H1 (cell line): ENCODE data around the gene FICD. TPM values are rescaled to one million over a fixed set of nuclear protein-coding genes. Genes with fewer than 3 reads are reported as not detected.

ENCODE experiments used
- CTCF ChIA-PET: fragments of 300-600 bp; sonication (Branson Sonifier 250); formaldehyde crosslinking; loops from one replicate; lab custom pipeline; 2021; ENCODE audit not compliant: partially characterized antibody; lab: Charles Lee
- POLR2A ChIA-PET: fragments of 300-600 bp; sonication (Branson Sonifier 250); formaldehyde crosslinking; loops from one replicate; lab custom pipeline; 2021; ENCODE audit warnings: inconsistent platforms; ENCODE audit not compliant: partially characterized antibody; lab: Charles Lee
- DNase-seq, 2 experiments: peaks; one replicate each; pipeline versions ENCODE4 v3.0.0 to v3.0.0-alpha.2; 2010 to 2022; ENCODE audit warnings: low spot score in 2 of 2, low read depth in 1 of 2, mixed read lengths in 1 of 2
- FAIRE-seq: peaks from 2 replicates; lab custom pipeline; 2011; peaks lifted over from hg19 to GRCh38; lab: Jason Lieb, UNC
- H2AFZ ChIP-seq: 2 replicates; pipeline ENCODE4 v1.8.1; 2012; ENCODE audit warnings: low read length, inconsistent platforms
- H2AK5ac ChIP-seq: 2 replicates; pipeline ENCODE4 v1.6.1; 2013; ENCODE audit warnings: low read depth, low read length
- H2BK120ac ChIP-seq: replicated peaks from 2 replicates; pipeline ENCODE3; 2013; ENCODE audit warnings: low read depth, low read length, inconsistent platforms
- H2BK12ac ChIP-seq: 2 replicates; pipeline ENCODE4 v1.6.1; 2013; ENCODE audit warnings: low read depth, low read length
- H2BK15ac ChIP-seq: 2 replicates; pipeline ENCODE4 v1.6.1; 2013; ENCODE audit warnings: low read length
- H2BK20ac ChIP-seq: 2 replicates; pipeline ENCODE4 v1.6.1; 2013; ENCODE audit warnings: low read length
- H2BK5ac ChIP-seq: 2 replicates; pipeline ENCODE4 v1.6.1; 2013; ENCODE audit warnings: low read depth, low read length
- H3K14ac ChIP-seq: 2 replicates; pipeline ENCODE4 v1.6.1; 2013; ENCODE audit warnings: inconsistent platforms; ENCODE audit not compliant: insufficient read length
- H3K18ac ChIP-seq: 2 replicates; pipeline ENCODE4 v1.6.1; 2013; ENCODE audit warnings: low read length; ENCODE audit errors: extremely low read depth
- H3K23ac ChIP-seq: 2 replicates; pipeline ENCODE4 v1.6.1; 2013; ENCODE audit warnings: inconsistent platforms; ENCODE audit not compliant: insufficient read length
- H3K23me2 ChIP-seq: 2 replicates; pipeline ENCODE4 v1.6.1; 2013; ENCODE audit warnings: low read depth, low read length
- H3K27ac ChIP-seq: 2 replicates; pipeline ENCODE4 v1.6.1; 2011; ENCODE audit warnings: low read depth, low read length, inconsistent platforms
- H3K27me3 ChIP-seq, 4 experiments: replicated peaks in 1 of 4; 1 replicate in 1 of 4; 2 replicates in 3 of 4; pipeline versions ENCODE4 v1.6.1 to v1.8.1; 2011 to 2013; ENCODE audit warnings: low read length in 3 of 4, mild to moderate bottlenecking in 3 of 4, inconsistent platforms in 2 of 4, mixed read lengths in 2 of 4, moderate library complexity in 1 of 4; ENCODE audit not compliant: control insufficient read depth in 3 of 4, insufficient read depth in 3 of 4; ENCODE audit errors: extremely low read depth in 1 of 4
- H3K36me3 ChIP-seq, 4 experiments: 2 replicates each; pipeline versions ENCODE4 v1.6.1 to v1.8.1; 2011 to 2013; ENCODE audit warnings: mild to moderate bottlenecking in 4 of 4, low read length in 3 of 4, moderate library complexity in 2 of 4, control low read depth in 1 of 4, inconsistent platforms in 1 of 4; ENCODE audit not compliant: insufficient read depth in 4 of 4, control insufficient read depth in 2 of 4
- H3K4ac ChIP-seq: replicated peaks from 2 replicates; pipeline ENCODE3; 2013; ENCODE audit warnings: low read length, low read depth, mixed read lengths, inconsistent platforms; ENCODE audit not compliant: insufficient read length
- H3K4me1 ChIP-seq, 4 experiments: replicated peaks in 1 of 4; 1 replicate in 1 of 4; 2 replicates in 3 of 4; pipeline versions ENCODE4 v1.6.1 to v1.8.1; 2011 to 2013; ENCODE audit warnings: low read length in 3 of 4, inconsistent platforms in 2 of 4, mixed read lengths in 1 of 4; ENCODE audit not compliant: insufficient read depth in 4 of 4, control insufficient read depth in 3 of 4
- H3K4me2 ChIP-seq, 2 experiments: 2 replicates each; pipeline versions ENCODE4 v1.6.1 to v1.8.1; 2011 to 2013; ENCODE audit warnings: low read depth in 2 of 2, low read length in 2 of 2, control low read depth in 1 of 2, inconsistent platforms in 1 of 2, mild to moderate bottlenecking in 1 of 2; ENCODE audit not compliant: insufficient read depth in 1 of 2
- H3K4me3 ChIP-seq, 4 experiments: fragments of 200-600, 300-600 bp in 1 of 4; sonication (generic), shearing (Covaris generic), sonication (Bioruptor Twin) in 1 of 4; 2 replicates each; pipeline versions ENCODE4 v1.5.1 to v1.8.1; 2011 to 2016; ENCODE audit warnings: low read length in 4 of 4, low read depth in 3 of 4, control low read depth in 2 of 4, inconsistent platforms in 2 of 4, mild to moderate bottlenecking in 2 of 4, mixed read lengths in 1 of 4, moderate library complexity in 1 of 4; ENCODE audit not compliant: insufficient read depth in 2 of 4; ENCODE audit errors: extremely low read depth in 1 of 4
- H3K56ac ChIP-seq: replicated peaks from 2 replicates; pipeline ENCODE3; 2013; ENCODE audit warnings: low read depth, mild to moderate bottlenecking, mixed read lengths, low read length, inconsistent platforms; ENCODE audit not compliant: insufficient read length
- H3K79me1 ChIP-seq: 2 replicates; pipeline ENCODE4 v1.6.1; 2013; ENCODE audit warnings: low read depth, low read length, control low read depth
- H3K79me2 ChIP-seq, 2 experiments: 2 replicates each; pipeline versions ENCODE4 v1.6.1 to v1.8.1; 2012 to 2013; ENCODE audit warnings: low read length in 2 of 2, mild to moderate bottlenecking in 2 of 2, inconsistent platforms in 1 of 2; ENCODE audit not compliant: insufficient read depth in 2 of 2, control insufficient read depth in 1 of 2
- H3K9ac ChIP-seq, 4 experiments: replicated peaks in 1 of 4; 1 replicate in 1 of 4; 2 replicates in 3 of 4; pipeline versions ENCODE4 v1.6.1 to v1.8.1; 2011 to 2013; ENCODE audit warnings: low read depth in 3 of 4, low read length in 3 of 4, control low read depth in 2 of 4, mild to moderate bottlenecking in 2 of 4, moderate library complexity in 2 of 4, inconsistent platforms in 1 of 4; ENCODE audit errors: extremely low read depth in 1 of 4
- H3K9me3 ChIP-seq, 2 experiments: 2 replicates each; pipeline versions ENCODE4 v1.6.1 to v1.8.1; 2012 to 2013; ENCODE audit warnings: mild to moderate bottlenecking in 2 of 2, moderate library complexity in 2 of 2, control low read depth in 1 of 2, inconsistent platforms in 1 of 2, low read depth in 1 of 2, low read length in 1 of 2, mixed read lengths in 1 of 2; ENCODE audit not compliant: insufficient read depth in 2 of 2
- H4K20me1 ChIP-seq, 2 experiments: replicated peaks in 1 of 2; 2 replicates each; pipeline versions ENCODE3 to v1.8.1; 2011 to 2013; ENCODE audit warnings: inconsistent platforms in 2 of 2, low read length in 2 of 2, mild to moderate bottlenecking in 1 of 2; ENCODE audit not compliant: insufficient read depth in 2 of 2, control insufficient read depth in 1 of 2
- H4K5ac ChIP-seq: 2 replicates; pipeline ENCODE4 v1.6.1; 2013; ENCODE audit warnings: low read length, low read depth, mixed read lengths, inconsistent platforms; ENCODE audit not compliant: insufficient read length
- H4K8ac ChIP-seq: 2 replicates; pipeline ENCODE4 v1.8.0; 2013; ENCODE audit warnings: mild to moderate bottlenecking, moderate library complexity, low read length, inconsistent platforms; ENCODE audit not compliant: insufficient read depth; ENCODE audit errors: extremely low read depth
- H4K91ac ChIP-seq: replicated peaks from 2 replicates; pipeline ENCODE3; 2013; ENCODE audit warnings: low read length, mixed read lengths, inconsistent platforms; ENCODE audit not compliant: insufficient read length
- HDAC2 ChIP-seq, 2 experiments: fragments of 300-600 bp in 1 of 2; sonication (generic) in 1 of 2; IDR thresholded peaks; 2 replicates each; pipeline ENCODE4 v1.6.1; 2011 to 2012; ENCODE audit warnings: low read depth in 2 of 2, low read length in 2 of 2, mild to moderate bottlenecking in 2 of 2, moderate library complexity in 2 of 2, borderline replicate concordance in 1 of 2, inconsistent platforms in 1 of 2
- POLR2AphosphoS5 ChIP-seq: IDR thresholded peaks from 2 replicates; pipeline ENCODE4 v1.6.1; 2011; ENCODE audit warnings: low read depth, low read length
- YY1 ChIP-seq: IDR thresholded peaks from 2 replicates; pipeline ENCODE4 v1.6.1; 2011; ENCODE audit warnings: low read depth, mild to moderate bottlenecking, low read length
- WGBS, 2 experiments: shearing (Covaris generic) in 1 of 2; methylation state at CpG; one replicate each; pipeline versions ENCODE4 v1.1.6 to v1.1.7; 2013 to 2015; ENCODE audit warnings: low lambda C conversion rate in 2 of 2, mixed read lengths in 2 of 2, inconsistent platforms in 1 of 2, low coverage in 1 of 2, missing lambda C conversion rate in 1 of 2; ENCODE audit not compliant: insufficient replicate concordance in 2 of 2, insufficient coverage in 1 of 2, insufficient read length in 1 of 2; ENCODE audit errors: extremely low coverage in 1 of 2, missing lambda C conversion rate in 1 of 2; 5-methylcytosine and 5-hydroxymethylcytosine counted together
- polyA plus RNA-seq, 7 experiments: library from polyadenylated mRNA; depleted of rRNA in 3 of 7; stranded (reverse) in 5 of 7; unstranded in 2 of 7; fragments of >200 nt in 5 of 7; fragments of 200-250 nt in 2 of 7; gene quantifications; 1 replicate in 5 of 7; 2 replicates in 1 of 7; 4 replicates in 1 of 7; pipeline versions ENCODE4 v1.2.1 to v1.2.3, GENCODE V29; 2011 to 2013; ENCODE audit warnings: missing spikeins in 2 of 7, mixed read lengths in 2 of 7
- total RNA-seq: library from RNA; stranded (reverse); fragmentation: NEBNext Ultra II Directional; extraction: Animal tissue kit (Norgen Biotek cat#: 25700); gene quantifications from 2 replicates; pipeline ENCODE4 v1.2.1, GENCODE V29; 2021

FICD gene
- total and polyA plus RNA-seq, 2 of the 8 experiments (the other 6 are each of a cell fraction or from before 2014, with no cell fraction given) = 2.2 to 6.0 TPM

- Histone ChIP-seq H2AFZ (no peak overlapping the region), H3K9me3 (no peaks in the 10 kb centered on the region), H4K20me1 (peaks cover 13 to 20% of the 10 kb centered on the region in 2 experiments), H3K27me3 (no peaks in the 10 kb centered on the region), H3K9ac (no peak overlapping the region), H2AK5ac (no peak overlapping the region), H2BK20ac (no peak overlapping the region), H3K4me1 (peaks cover 0 to 4% (median 0%) of the 10 kb centered on the region in 4 experiments; a peak in 1 of 7 replicates), H4K91ac (no peak overlapping the region), H2BK12ac (no peak overlapping the region), H3K14ac (no peak overlapping the region), H2BK5ac (no peak overlapping the region), H3K23ac (no peak overlapping the region), H4K5ac (no peak overlapping the region), H3K79me2 (peaks cover 45 to 81% of the 10 kb centered on the region in 2 experiments), H3K4ac (no peak overlapping the region), H3K56ac (no peak overlapping the region), H4K8ac (no peak overlapping the region), H3K23me2 (peaks cover 20% of the 10 kb centered on the region), H2BK15ac (no peak overlapping the region), H2BK120ac (no peak overlapping the region), H3K27ac (no peak overlapping the region), H3K4me2 (peak overlapping the region; percentile 94 to 99; a peak in 2 of 4 replicates), H3K18ac (no peak overlapping the region), H3K36me3 (peaks cover 0 to 22% (median 2%) of the 10 kb centered on the region in 4 experiments; a peak in 5 of 8 replicates), H3K79me1 (peaks cover 2% of the 10 kb centered on the region; the same call in 1 of the 2 replicates), H3K4me3 (peak overlapping the region in 1 of 4 experiments; percentile 91; a peak in 1 of 8 replicates)
- no peak for DNase-seq
- POLR2A ChIA-PET = interaction anchor here (4.3 kb wide), 1 partner anchor 11 kb away, joined by 40 read pairs; no protein-coding TSS in a partner anchor
- CTCF ChIA-PET = interaction anchor here (0.7 to 24.3 kb wide), 4 partner anchors 30 to 898 kb away, joined by 3 to 523 read pairs (median 4); no protein-coding TSS in a partner anchor
- no peak for FAIRE-seq
- no peak for TF ChIP-seq HDAC2 (IDR thresholded peaks at IDR 0.05; ENCODE audit: borderline replicate concordance in 1 of 2, low read depth in 2 of 2, low read length in 2 of 2)
- 0 out of 2 replicates have a peak, but pooled peaks have one; percentile 16 for TF ChIP-seq POLR2AphosphoS5
- no peak for TF ChIP-seq YY1
- 94% methylated on average over 12 of the region's 14 CpGs; no CpG with 5 or more reads in 1 of the 2 experiments for WGBS, 2 experiments
These were observed 44.1 kb downstream of the FICD start for GRCh38 chr12:108559007-108559655.
